Measurements from ENCODE around the gene NSDHL. TPM values are rescaled to one million over a fixed set of nuclear protein-coding genes. Genes with fewer than 3 reads are reported as not detected.

Gene NSDHL
- total RNA-seq, 1 experiment from 2014 or later, result 22.1 TPM

DNA sequence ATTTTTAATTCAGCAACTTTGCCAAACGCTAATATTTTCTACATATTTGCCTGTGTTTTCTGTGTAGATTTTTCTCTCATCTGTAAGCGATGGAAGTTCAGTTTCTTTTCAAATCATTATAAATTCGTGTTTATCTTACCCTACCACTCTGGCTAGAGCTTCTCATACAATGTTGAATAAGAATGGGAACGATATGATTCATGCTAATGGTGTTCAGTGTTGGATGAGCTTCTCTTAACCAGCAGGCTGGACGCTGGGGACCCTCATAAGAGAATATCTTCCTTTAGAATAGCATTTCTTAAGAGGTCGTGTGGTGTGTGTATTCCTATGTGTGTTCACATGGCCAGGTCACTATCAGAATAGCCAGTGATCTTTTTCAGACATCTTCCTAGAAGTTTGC lies 31.0 kb downstream of the NSDHL start:
- intact Hi-C loops (cut with micrococcal nuclease), result no loop called here

More for the DNA sequence above, 31.0 kb downstream of the NSDHL start:
- TF ChIP-seq SRF (IDR thresholded peaks at IDR 0.05; ENCODE audit: low read depth), result no peak
- no peak for TF ChIP-seq YY1 (IDR thresholded peaks at IDR 0.05; ENCODE audit: extremely low read depth, insufficient replicate concordance, low read depth, low read length)
- TF ChIP-seq ATF3 (IDR thresholded peaks at IDR 0.05), result no peak
- TF ChIP-seq REST (IDR thresholded peaks at IDR 0.05; ENCODE audit: low read depth), result no peak
- TF ChIP-seq ELF1 (IDR thresholded peaks at IDR 0.05; ENCODE audit: borderline replicate concordance, low read depth), result no peak
- TF ChIP-seq POLR2A (IDR thresholded peaks at IDR 0.05; ENCODE audit: borderline replicate concordance, extremely low read depth, insufficient read depth, insufficient read length), result no peak
- TF ChIP-seq CBX3 (IDR thresholded peaks at IDR 0.05; ENCODE audit: low read depth), result no peak
- no peak for TF ChIP-seq SIN3A (IDR thresholded peaks at IDR 0.05; ENCODE audit: low read depth)
- no peak for TF ChIP-seq EZH2 (IDR thresholded peaks at IDR 0.05)
- no peak for TF ChIP-seq FOSL1 (IDR thresholded peaks at IDR 0.05; ENCODE audit: low read depth)
- TF ChIP-seq CEBPB (IDR thresholded peaks at IDR 0.05; ENCODE audit: low read depth), result no peak
- no peak for TF ChIP-seq ZBTB33 (IDR thresholded peaks at IDR 0.05; ENCODE audit: extremely low read depth, insufficient replicate concordance, low read length)
- no peak for TF ChIP-seq ZFX (IDR thresholded peaks at IDR 0.05)
- TF ChIP-seq CTCF (IDR thresholded peaks at IDR 0.05 in 2 of 3, conservative IDR thresholded peaks at IDR 0.05 in 1 of 3; ENCODE audit: borderline replicate concordance in 1 of 3, insufficient read depth in 1 of 3, low read depth in 2 of 3, low read length in 2 of 3), result no peak
- no peak for TF ChIP-seq RAD21 (IDR thresholded peaks at IDR 0.05; ENCODE audit: low read depth)
- TF ChIP-seq TCF7L2 (IDR thresholded peaks at IDR 0.05; ENCODE audit: borderline replicate concordance, extremely low read depth, insufficient read depth, insufficient read length), result no peak
- no peak for TF ChIP-seq ZNF274 (IDR thresholded peaks at IDR 0.05; ENCODE audit: low read depth, low read length)
- TF ChIP-seq EGR1 (IDR thresholded peaks at IDR 0.05; ENCODE audit: low read depth), result no peak
- no peak for TF ChIP-seq EZH2phosphoT487 (IDR thresholded peaks at IDR 0.05; ENCODE audit: borderline replicate concordance)
- no peak for TF ChIP-seq SP1 (IDR thresholded peaks at IDR 0.05; ENCODE audit: low read depth)
- Histone ChIP-seq H3K79me2 (ENCODE audit: insufficient read depth, low read length) (no peaks in the 10 kb centered on the region), H3K36me3 (ENCODE audit: control insufficient read depth in 1 of 2, insufficient read depth in 2 of 2, low read length in 2 of 2) (no peaks in the 10 kb centered on the region; a peak in 1 of 4 replicates), H3K27me3 (ENCODE audit: insufficient read depth, low read length) (no peaks in the 10 kb centered on the region), H3K9ac (ENCODE audit: low read length) (no peak overlapping the region), H3K4me1 (ENCODE audit: control insufficient read depth in 1 of 2, insufficient read depth in 2 of 2, low read length in 2 of 2) (no peaks in the 10 kb centered on the region), H3K9me2 (ENCODE audit: insufficient read depth) (no peaks in the 10 kb centered on the region), H3K9me3 (ENCODE audit: control insufficient read depth in 1 of 2, insufficient read depth in 1 of 2, low read depth in 1 of 2, low read length in 2 of 2) (no peaks in the 10 kb centered on the region), H3K27ac (ENCODE audit: low read depth, low read length) (no peak overlapping the region), H3K4me2 (ENCODE audit: low read length) (no peak overlapping the region), H2AFZ (ENCODE audit: low read depth, low read length, poor library complexity, severe bottlenecking) (no peak overlapping the region), H4K20me1 (ENCODE audit: insufficient read depth) (no peaks in the 10 kb centered on the region), H3K4me3 (replicated peaks in 1 of 2; ENCODE audit: low read depth in 1 of 2, low read length in 2 of 2) (no peak overlapping the region)
- ChIA-PET RAD21 (ENCODE audit: low non-redundant PET in 1 of 2, low total read pairs in 2 of 2, uncharacterized antibody in 2 of 2, unreplicated experiment in 2 of 2) (no interaction called here), POLR2A (no interaction called here), CTCF (no interaction called here)
- BruUV-seq (replicated peaks), result no TSS peak
- DNase-seq (ENCODE audit: low read depth, low spot score), result no peak
- no peak for ATAC-seq
